Measurements from ENCODE around the gene CACNA1I. TPM values are rescaled to one million over a fixed set of nuclear protein-coding genes. Genes with fewer than 3 reads are reported as not detected.

Gene CACNA1I
- polyA plus RNA-seq, 3 donors: 0.04 TPM; not detected in 2

DNA sequence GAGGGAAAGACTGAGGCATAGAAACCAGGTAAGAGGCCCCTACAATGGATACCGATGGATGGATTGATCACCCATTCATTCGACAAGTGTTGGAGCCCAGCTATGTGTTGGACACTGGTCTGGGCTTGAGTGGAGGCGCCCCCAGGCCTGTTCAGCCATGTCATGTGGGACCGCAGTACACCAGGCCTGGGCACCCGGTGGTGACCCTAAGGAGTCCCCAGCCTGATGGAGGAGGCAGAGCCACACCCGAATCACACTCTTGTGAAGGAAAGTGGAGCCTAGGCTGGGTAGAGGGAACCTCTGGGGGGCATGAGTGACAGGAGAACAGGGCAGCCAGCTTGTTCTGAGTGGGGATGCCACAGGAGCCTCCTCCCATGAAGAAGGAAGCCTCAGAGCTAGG is 10.2 kb downstream of the CACNA1I start:
- no peaks in the 10 kb centered on the region for H3K4me1 Mint-ChIP-seq
- H3K27ac Mint-ChIP-seq: no peak overlapping the region
- no peaks in the 10 kb centered on the region for H3K36me3 Mint-ChIP-seq
- Histone ChIP-seq H2AFZ (ENCODE audit: insufficient read depth, low read depth, low read length, poor library complexity, severe bottlenecking) (no peak overlapping the region), H3K9ac (ENCODE audit: insufficient read depth, low read length, poor library complexity, severe bottlenecking) (no peak overlapping the region), H4K20me1 (ENCODE audit: insufficient read depth, low read length) (no peaks in the 10 kb centered on the region), H3K4me1 (ENCODE audit: control insufficient read depth in 1 of 2, insufficient read depth in 2 of 2, low read length in 2 of 2) (no peaks in the 10 kb centered on the region), H3K27me3 (ENCODE audit: control insufficient read depth in 2 of 2, insufficient read depth in 2 of 2, low read length in 2 of 2) (no peaks in the 10 kb centered on the region), H3K4me2 (replicated peaks; ENCODE audit: extremely low read depth, low read length, poor library complexity, severe bottlenecking) (no peak overlapping the region), H3K79me2 (ENCODE audit: insufficient read depth, low read length) (no peaks in the 10 kb centered on the region), H3K27ac (ENCODE audit: low read depth in 1 of 2, low read length in 2 of 2) (no peak overlapping the region), H3K9me3 (replicated peaks in 1 of 2; ENCODE audit: control insufficient read depth in 1 of 2, insufficient read depth in 1 of 2, low read length in 2 of 2) (no peaks in the 10 kb centered on the region), H3K36me3 (replicated peaks in 1 of 2; ENCODE audit: control insufficient read depth in 1 of 2, insufficient read depth in 2 of 2, low read length in 2 of 2) (no peaks in the 10 kb centered on the region), H3K4me3 (replicated peaks in 1 of 3; ENCODE audit: low read depth in 2 of 3, low read length in 3 of 3) (no peak overlapping the region)
- WGBS (ENCODE audit: insufficient coverage): 88% methylated on average over 4 of the region's 6 CpGs
- TF ChIP-seq, protein P1, sequence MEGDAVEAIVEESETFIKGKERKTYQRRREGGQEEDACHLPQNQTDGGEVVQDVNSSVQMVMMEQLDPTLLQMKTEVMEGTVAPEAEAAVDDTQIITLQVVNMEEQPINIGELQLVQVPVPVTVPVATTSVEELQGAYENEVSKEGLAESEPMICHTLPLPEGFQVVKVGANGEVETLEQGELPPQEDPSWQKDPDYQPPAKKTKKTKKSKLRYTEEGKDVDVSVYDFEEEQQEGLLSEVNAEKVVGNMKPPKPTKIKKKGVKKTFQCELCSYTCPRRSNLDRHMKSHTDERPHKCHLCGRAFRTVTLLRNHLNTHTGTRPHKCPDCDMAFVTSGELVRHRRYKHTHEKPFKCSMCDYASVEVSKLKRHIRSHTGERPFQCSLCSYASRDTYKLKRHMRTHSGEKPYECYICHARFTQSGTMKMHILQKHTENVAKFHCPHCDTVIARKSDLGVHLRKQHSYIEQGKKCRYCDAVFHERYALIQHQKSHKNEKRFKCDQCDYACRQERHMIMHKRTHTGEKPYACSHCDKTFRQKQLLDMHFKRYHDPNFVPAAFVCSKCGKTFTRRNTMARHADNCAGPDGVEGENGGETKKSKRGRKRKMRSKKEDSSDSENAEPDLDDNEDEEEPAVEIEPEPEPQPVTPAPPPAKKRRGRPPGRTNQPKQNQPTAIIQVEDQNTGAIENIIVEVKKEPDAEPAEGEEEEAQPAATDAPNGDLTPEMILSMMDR (IDR thresholded peaks at IDR 0.05): no peak
- peaks cover 12 to 25% (median 17%) of the 10 kb centered on the region in 3 donors for H3K27me3 Mint-ChIP-seq (ENCODE audit: low read depth in 3 of 3)
- intact Hi-C loops (cut with micrococcal nuclease): no loop called here
- H3K9me3 Mint-ChIP-seq: peaks cover 0 to 6% (median 3%) of the 10 kb centered on the region in 7 donors
- no peak for DNase-seq
- H3K4me3 Mint-ChIP-seq: no peak overlapping the region

DNA sequence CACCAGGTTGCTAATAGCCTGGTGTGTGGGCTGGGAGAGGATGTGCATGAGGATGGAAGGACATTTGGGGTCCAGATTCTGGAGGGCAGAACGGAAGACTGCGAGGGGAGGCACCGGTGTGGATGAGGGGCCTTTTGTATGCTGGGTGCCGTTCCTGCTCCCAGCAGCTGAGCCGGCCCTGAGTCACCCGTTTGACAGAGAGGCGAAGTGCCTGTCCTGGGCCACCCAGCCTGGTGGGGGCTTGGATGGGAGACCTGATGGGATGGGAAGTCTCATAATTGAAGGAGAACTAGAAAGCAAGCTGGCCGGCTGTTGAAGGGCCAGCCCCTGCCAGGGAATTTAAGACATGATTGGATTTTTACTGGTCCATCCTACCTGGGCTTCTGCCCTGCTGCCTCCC is 10.8 kb downstream of the CACNA1I start:
- H3K36me3 Mint-ChIP-seq: no peaks in the 10 kb centered on the region
- 93% methylated on average over 8 of the region's 8 CpGs for WGBS (ENCODE audit: insufficient coverage)
- H3K9ac ChIP-seq (ENCODE audit: insufficient read depth, low read length, poor library complexity, severe bottlenecking): no peak overlapping the region
- DNase-seq: no peak
- H3K9me3 Mint-ChIP-seq: peaks cover 0 to 6% (median 3%) of the 10 kb centered on the region in 7 donors
- H3K79me2 ChIP-seq (ENCODE audit: insufficient read depth, low read length): no peaks in the 10 kb centered on the region
- no peak overlapping the region for H2AFZ ChIP-seq (ENCODE audit: insufficient read depth, low read depth, low read length, poor library complexity, severe bottlenecking)
- intact Hi-C loops (cut with micrococcal nuclease): no loop called here
- no peaks in the 10 kb centered on the region for H3K36me3 ChIP-seq (replicated peaks in 1 of 2; ENCODE audit: control insufficient read depth in 1 of 2, insufficient read depth in 2 of 2, low read length in 2 of 2)
- no peak overlapping the region for H3K4me2 ChIP-seq (replicated peaks; ENCODE audit: extremely low read depth, low read length, poor library complexity, severe bottlenecking)
- no peaks in the 10 kb centered on the region for H3K9me3 ChIP-seq (replicated peaks in 1 of 2; ENCODE audit: control insufficient read depth in 1 of 2, insufficient read depth in 1 of 2, low read length in 2 of 2)
- no peaks in the 10 kb centered on the region for H3K27me3 ChIP-seq (ENCODE audit: control insufficient read depth in 2 of 2, insufficient read depth in 2 of 2, low read length in 2 of 2)
- TF ChIP-seq, protein P1 (IDR thresholded peaks at IDR 0.05): no peak
- no peaks in the 10 kb centered on the region for H3K4me1 ChIP-seq (ENCODE audit: control insufficient read depth in 1 of 2, insufficient read depth in 2 of 2, low read length in 2 of 2)
- H3K4me3 Mint-ChIP-seq: no peak overlapping the region
- no peaks in the 10 kb centered on the region for H4K20me1 ChIP-seq (ENCODE audit: insufficient read depth, low read length)
- H3K4me3 ChIP-seq (replicated peaks in 1 of 3; ENCODE audit: low read depth in 2 of 3, low read length in 3 of 3): no peak overlapping the region
- H3K27me3 Mint-ChIP-seq (ENCODE audit: low read depth in 3 of 3): peaks cover 11 to 25% (median 17%) of the 10 kb centered on the region in 3 donors
- no peak overlapping the region for H3K27ac Mint-ChIP-seq
- H3K4me1 Mint-ChIP-seq: no peaks in the 10 kb centered on the region
- H3K27ac ChIP-seq (ENCODE audit: low read depth in 1 of 2, low read length in 2 of 2): no peak overlapping the region
